Fibroblast of skin of abdomen (primary cell): ENCODE results near the gene TRAF3.
"Not testable (repeated sequence)": the region's sequence is repeated elsewhere in the genome, so short reads cannot be mapped to it uniquely, and the experiment has no call there.

Experiments used
- DNase-seq: peaks from one replicate; pipeline ENCODE4 v3.0.0-alpha.2; 2013

TRAF3 gene

DNA sequence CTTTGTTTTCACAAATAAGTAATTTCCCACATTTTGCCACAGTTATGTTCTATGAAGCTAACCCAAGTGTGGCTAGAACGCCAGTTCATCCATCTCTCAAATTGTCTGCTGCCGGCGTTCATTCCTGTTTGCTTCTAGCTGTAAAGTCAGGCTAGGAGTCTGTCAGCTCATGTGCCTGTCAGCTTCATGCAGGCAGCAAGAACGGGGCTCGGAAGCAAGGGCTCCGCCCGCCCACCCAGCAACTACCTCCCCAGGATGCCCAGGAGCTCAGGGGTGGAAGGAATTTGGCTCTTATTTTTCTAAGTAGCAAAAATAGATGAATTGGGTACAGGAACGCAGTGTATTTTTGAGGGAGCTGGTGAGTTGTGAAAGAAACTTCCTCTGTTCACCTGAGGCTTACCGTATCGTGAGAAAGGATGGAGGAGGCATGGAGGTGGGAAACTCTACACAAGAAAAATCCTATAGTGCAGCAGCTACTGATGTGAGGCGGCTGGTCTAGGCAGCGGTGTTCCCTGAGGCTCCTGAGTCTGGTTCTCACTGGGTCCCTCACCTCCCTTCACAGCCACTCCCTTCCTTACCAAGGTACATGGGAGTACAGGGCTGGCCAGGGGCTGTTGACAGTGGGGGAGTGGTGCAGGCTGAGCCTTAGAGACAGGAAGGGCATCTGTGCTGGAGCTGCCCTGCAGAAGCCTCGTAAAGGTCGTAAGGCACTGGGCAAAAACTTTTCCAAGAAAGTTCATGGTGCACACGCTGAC lies 90.8 kb downstream of the TRAF3 start:
- DNase-seq = no peak

DNA sequence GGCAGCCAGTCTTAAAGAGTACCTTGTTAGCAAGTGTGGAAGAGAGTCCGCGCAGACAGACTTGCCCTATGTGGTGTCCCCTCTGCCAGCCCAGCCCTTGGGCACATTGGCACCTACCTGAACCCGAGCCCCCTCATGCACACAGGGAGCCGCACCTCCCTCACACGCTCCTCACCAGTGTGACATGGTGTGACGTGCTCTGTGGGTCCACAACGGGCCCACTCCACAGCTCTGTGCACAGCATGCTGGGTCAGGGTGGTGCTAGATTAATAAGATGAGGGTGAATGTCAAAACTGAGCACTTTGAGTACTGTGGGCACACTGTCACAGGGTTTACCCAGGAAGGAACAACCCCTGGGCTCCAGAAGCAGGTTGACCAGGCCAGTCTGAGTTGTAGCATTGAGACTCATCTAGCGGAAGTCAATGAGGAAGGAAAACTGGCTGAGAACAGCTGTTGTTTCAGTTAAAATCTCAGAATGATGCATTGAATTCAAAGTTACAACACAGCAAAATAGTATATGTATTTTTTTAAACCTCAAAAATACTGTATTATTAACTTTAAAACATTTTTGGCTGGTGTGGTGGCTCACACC lies 91.8 kb downstream of the TRAF3 start:
- DNase-seq = no peak

DNA sequence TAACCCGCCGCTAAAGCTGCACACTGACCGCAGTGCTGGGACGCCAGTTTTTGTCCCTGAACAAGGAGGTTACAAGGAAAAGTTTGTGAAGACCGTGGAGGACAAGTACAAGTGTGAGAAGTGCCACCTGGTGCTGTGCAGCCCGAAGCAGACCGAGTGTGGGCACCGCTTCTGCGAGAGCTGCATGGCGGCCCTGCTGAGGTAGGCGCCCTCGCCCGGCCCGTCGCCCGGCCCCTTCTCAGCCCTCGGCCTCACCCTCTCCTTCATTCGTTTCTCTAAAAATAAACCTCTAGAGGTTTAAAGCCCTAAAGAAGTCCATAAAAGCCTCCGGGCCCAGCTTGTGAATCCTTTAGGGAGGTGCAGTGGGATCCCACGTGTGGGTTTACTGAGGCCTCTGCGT lies 93.0 kb downstream of the TRAF3 start:
- no peak for DNase-seq

DNA sequence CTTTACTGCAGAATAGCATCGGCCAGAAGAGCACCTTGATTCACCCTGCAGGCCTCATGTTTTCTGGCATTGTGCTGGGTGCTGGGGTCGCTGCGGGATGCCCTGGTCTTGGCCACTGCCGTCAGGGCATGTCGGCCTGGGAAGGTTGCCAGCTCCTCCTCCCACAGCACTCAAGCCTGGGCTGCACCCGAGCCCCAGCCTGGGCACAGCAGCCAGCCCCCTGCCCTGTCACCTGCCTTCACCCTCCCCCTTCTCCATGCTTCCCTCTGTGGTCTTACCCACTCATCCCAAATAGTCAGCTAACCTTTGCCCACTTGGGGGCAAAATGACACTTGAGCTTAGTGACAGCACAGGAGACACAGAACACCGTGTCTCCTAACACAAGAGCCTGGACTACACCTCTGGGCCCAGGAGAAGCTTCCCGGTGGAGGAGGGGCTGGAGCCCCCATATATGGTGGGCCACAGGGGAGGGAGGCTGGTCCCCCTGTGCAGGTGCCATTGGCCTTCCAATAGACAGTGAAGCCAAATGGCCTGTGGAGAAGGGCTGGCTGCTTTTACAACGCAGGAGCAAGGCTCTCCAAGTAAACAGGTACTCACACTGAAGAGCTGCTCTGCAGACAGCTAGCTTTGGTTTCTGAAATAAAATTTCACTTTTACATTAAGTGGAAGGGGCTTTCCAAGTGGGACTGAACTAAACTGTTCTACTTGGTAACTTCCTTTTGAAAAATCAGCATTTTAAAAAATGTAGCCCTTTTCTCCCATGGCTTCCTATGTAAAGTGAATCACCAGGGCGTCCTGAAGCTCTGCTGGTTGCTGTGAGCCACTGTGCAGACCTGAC lies 94.0 kb downstream of the TRAF3 start:
- no peak for DNase-seq

DNA sequence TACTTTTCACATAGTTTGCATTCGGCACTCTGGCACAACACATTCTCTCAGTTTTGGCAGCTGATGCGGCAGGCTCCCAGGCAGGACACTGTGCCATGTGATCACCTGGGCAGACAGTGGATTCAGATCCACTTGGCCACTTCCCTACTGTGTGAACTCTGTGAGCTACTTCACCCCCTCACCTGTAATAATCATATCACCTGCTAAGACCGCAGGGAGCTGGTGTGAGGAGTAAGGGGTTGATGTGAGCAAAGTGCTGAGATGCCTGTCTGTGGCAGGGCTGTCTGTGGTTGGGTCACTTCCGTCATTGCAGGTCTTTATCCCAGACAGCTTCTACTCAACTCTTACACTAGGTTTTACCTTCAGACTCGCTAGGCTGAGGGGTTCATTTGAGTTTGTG lies 94.8 kb downstream of the TRAF3 start:
- no peak for DNase-seq

DNA sequence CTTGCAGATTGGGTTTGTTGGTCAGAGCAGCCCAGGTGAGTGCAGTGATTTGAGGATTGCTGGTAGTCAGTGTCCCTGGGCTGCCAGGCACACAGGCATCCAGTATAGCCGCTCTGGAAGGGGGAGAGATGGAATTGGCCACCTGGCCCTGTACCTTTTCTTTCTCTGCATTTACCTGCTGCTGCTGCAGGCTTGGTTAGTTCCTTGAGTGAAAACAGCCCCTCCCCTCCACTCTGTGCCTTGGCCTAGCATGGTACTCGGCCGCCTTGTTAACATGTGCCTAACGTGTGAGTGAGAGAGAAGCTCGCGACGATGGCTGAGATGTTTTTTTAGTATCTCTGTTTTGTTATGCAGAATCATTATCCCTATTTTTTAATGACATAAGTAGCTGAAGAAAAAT lies 95.9 kb downstream of the TRAF3 start:
- no peak for DNase-seq

DNA sequence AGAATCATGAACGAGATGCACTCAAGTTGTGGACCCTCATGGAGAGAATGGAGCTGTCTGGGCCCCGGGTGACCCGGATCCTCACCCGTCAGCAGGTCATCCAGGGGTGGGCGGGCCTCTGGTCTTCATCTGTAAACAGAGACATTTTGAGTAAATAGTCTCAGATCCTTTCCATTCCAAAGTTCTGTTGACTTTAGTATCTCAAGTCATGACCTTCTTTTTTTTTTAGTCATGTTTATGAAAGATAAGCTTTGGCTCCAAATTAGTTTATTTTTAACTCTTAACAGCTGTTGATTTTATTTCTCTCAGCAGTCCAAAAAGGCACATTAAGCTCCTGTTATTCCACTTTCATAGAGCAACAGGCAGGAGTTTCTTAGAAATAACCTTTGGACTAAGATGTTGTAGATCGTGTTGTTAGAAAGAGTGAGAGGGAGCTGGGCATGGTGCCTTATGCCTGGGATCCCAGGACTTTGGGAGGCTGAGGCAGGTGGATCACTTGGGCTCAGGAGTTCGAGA lies 96.4 kb downstream of the TRAF3 start:
- DNase-seq = no peak

DNA sequence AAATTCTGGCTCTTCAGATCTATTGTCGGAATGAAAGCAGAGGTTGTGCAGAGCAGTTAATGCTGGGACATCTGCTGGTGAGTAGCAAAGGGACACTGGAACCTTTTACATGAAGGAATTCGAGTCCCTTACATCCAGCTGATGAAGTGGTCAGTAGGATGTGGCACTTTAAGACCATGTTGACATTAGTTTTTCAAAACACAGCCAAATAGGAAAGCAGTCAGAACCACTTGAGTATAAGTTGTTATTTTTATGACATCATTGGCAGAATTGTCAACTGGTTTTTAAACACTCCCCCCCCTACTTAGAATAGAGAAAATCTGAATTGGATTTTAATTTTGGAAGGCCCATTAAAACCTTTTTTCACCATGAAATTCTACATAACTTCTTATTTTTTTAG lies 98.4 kb downstream of the TRAF3 start:
- no peak for DNase-seq

DNA sequence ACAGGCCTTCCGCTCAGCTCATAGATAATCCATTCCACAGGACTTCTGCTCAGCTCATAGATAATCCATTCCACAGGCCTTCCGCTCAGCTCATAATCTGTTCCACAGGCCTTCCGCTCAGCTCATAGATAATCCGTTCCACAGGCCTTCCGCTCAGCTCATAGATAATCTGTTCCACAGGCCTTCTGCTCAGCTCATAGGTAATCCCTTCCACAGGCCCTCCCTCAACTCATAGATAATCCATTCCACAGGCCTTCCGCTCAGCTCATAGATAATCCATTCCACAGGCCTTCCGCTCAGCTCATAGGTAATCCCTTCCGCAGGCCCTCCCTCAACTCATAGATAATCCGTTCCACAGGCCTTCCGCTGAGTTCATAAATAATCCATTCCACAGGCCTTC lies 100.3 kb downstream of the TRAF3 start:
- DNase-seq = not testable (repeated sequence)

DNA sequence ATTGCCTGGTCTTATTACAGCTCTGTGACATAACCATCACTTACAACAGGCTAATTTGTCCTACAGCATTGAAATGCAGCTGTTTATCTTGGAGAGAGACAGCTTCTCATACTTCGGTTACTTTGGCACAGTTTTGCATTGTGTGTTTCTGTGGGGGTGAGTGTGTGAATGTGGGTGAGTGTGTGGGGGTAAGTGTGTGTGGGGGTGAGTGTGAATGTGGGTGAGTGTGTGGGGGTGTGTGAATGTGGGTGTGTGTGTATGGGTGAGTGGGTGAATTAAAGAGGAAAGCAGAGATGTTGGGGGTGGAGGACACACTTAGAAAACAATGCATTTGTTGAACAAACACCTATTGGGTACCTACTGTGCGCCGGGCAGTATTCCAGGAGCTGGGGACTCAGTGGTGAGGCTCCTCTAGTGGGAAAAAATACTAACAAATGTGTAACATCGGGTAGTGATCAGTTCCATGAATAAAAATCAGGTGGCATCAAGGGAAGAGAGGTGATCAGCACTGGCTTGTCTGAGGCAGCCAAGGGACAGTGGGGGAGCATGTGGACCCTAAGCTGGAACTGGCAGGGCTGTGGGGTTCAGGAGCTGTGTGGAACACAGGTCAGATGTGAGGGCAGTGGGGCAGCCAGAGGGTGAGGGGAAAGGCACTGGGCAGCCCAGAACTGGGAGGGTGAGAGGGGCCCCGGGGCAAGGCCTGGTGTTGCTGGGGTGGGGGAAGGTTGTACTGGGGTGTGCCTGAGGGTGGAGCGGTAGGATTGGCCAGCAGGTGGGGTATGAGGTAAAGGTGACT lies 101.1 kb downstream of the TRAF3 start:
- no peak for DNase-seq

DNA sequence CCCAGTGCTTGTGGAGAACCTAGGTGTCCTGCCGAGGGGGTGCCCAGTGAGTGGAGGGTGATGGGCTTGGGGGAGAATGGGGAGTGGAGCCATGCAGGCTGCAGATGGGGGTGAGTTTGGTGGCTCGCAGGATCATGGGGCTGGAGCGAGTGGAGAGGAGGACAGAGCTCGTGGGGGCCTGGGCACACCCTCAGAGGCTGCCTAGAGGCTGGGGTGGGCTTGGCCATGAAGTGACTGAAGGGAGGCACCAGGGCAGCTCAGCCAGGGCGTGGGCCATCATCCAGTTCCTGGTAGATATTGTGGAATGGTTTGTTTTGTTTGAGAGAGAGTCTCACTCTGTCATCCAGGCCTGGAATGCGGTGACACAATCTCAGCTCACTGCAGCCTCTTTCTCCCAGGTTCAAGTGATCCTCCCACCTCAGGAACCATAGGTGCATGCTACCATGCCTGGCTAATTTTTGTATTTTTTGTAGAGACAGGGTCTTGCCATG lies 101.8 kb downstream of the TRAF3 start:
- no peak for DNase-seq

DNA sequence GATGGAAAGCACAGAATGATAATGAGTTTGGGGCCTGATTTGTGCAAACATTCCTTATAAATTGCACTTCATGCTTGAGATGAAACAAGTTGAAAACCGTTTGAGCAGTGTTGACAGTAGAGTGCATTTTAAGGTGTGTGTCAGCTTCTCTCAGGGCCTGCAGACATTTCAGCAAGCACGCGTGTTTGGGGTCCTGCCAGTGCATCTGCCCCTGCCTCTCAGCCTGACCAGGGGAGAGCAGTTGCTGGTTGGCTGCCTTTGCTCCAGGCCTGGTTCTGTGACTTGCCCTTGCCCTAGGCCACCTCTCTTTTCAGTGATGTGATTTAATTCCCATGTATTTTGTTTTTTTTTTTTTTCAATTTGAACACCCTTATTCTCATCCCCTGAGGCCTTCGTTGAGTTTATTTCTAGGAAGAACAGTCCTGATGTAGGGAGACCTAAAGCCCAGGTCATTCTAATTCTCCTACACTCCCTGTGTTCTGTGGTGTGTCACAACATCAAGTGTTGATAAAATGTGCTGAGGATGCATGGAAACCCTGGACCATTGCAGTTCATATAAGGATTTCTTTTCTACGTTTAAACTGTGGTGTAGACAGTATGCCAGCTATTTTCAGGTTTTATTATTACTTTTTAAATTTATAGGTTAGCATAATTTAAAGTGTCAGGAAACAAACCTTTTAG lies 105.1 kb downstream of the TRAF3 start:
- DNase-seq = no peak

DNA sequence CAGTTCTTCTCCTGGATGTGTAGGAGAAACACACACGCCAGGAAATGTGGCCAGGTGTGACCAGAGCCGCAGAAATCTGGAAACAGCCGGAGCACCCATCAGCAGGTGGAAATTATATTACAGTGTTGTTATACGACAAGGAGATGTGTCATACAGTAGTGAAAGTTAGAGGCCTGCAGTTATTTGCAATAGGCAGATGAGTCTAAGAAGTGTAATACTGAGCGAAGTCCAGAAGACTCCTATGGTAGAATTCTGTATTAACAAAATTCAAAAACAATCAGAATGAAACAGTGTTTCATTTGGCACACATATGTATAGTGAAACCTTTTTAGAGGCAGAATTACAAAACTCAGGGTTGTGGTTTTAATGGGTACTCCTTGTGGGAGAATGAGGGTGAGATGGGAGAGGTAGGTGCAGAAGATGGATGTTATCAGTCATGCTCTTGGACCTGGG lies 105.9 kb downstream of the TRAF3 start:
- no peak for DNase-seq

DNA sequence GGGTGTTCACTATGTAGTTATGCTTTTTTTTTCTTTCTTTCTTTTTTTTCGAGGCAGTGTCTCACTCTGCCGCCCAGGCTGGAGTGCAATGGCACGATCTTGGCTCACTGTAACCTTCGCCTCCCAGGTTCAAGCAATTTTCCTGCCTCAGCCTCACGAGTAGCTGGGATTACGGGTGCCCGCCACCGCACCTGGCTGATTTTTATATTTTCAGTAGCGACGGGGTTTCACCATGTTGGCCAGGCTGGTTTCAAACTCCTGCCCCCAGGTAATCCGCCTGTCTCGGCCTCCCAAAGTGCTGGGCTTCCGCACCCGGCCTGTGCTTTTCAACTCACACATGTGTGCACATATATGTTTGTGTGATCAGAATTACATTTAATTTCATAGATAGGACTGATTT lies 106.3 kb downstream of the TRAF3 start:
- no peak for DNase-seq

DNA sequence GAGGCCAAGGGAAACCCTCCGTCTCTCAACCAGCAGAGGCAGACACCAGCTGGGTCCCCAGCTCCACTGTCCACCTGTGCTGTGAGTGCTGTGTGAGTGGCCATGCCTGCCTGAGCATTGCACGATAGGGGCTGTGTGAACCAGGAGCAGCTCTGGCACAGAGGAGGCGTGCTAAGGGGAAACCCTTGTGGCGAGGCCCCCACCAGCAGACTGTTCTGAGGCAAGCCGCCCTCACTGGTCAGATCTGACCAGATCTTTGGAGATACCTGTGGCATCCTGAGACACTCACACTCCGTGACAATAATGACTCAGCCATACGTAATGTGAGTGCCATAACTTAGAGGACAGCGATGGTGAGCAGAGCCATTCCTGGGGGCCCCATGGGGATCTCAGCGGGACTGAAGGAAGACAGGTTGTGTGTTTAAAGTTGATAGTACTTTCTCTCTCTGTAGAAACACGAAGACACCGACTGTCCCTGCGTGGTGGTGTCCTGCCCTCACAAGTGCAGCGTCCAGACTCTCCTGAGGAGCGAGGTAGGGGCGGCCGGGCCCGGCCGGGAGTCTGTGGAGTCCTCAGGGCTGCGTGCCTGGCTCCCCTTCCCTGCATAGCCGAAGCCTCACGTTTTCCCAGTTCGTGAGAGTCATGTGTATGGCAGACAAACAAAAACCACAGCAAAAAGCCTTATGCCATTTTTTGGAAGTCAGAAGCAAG lies 108.6 kb downstream of the TRAF3 start:
- no peak for DNase-seq

DNA sequence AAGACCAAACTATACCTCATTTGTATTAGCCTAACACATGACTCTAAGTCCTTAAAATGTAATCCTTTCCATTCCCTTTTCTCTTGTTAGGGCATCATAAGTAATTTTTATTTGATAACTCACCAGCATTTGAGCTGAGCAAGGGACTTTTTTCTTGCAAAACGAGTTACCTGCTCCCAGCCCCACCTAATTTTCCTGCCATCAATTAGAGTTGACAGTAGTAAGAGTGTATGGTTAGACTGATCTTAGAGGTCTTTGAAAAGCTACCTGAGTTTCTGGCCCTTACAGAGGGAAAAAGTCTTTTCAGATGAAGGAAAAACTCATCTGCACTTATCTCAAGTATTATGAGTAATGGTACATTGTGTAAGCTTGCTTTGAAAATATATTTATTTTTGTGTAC lies 111.5 kb downstream of the TRAF3 start:
- no peak for DNase-seq

DNA sequence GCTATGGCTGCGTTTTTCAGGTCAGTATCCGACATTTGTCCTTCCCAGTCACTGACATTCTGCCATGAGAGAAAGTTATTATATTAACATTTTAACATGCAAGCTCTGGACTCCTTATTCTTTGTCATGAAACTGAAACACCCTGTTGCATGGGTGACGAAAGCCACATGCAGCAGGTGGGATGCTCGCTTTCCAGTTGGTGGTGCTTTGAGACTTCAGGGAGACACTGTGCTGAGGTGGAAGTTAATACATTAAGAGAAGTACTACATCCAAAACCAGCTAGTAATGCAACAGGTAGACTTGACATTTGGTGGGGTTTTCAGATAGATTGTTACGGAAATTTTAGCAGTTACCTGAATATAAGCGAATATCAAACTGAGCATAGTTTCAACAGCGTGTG lies 112.4 kb downstream of the TRAF3 start:
- DNase-seq = no peak

DNA sequence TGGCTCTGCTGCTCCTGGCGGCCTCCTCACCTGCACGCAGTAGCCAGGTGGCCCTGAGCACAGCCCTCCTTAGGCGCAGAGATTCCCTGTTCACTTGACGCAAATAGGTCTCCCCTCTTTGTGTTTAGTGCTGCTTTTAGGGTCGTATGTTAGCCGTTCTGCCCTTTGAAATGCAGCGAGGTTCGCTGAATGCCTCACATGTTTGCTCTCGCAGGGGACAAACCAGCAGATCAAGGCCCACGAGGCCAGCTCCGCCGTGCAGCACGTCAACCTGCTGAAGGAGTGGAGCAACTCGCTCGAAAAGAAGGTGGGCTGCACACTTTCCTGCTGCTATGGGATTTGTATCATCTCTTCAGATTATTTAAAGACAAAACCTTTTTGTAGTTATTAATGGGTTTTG lies 113.9 kb downstream of the TRAF3 start:
- no peak for DNase-seq

DNA sequence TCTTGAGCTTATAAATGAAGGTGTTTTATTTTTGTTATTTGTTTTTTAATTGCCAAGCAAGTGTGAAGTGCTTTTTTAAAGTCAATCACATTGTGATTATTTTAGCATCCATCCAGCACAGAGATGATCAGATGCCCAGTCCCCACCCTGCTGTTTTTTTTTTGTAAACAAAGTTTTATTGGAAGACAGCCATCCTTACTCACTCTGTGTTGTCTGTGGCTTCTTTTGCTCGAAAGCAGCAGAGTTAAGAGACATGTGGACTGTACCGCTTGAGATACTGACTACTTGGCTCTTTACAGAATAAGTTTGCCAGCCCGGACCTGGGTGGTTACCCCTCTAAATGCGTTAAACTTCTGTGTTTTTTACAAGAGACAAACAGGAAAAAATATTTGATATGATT lies 114.3 kb downstream of the TRAF3 start:
- DNase-seq = peak; percentile 21

DNA sequence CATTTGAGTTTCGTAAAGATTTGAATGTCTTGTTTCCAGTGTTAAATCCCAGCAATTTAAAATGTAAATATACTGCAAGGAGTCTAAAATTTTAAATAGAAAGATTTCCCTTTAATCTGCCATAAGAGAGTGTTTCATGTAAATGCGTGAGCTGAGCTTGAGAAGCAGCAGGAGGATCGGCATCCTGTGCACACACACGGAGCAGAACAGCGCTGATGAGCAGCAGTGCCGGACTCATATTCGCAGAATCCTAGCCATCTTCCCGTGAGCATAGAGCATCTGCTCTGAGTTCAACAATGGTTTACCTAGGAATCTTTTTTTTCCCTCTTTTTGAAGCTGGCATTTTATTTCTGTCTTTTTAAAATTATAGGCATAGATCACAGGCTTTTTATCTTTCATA lies 115.4 kb downstream of the TRAF3 start:
- no peak for DNase-seq

DNA sequence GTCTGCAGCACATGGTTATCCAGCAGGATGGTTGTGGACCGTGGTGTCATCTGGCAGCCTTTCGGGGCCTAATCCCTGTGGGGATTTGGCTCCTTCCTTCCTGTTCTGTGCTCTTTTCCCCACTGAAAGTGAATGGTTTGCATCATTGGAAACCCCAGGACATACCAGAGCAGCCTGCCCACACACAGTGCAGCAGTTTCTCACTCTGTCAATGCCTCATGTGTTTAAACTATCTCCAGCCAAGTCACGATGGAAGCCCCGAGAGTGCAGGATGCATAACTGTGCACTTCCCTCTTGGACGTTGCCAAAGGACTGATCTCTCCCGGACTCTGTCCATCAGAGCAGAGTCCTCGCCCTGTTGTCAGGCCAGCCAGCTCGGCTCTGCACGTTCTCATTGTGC lies 116.2 kb downstream of the TRAF3 start:
- peak; percentile 94 for DNase-seq
